MM.1S (cell line): Measurements from ENCODE around the gene RPS4Y1.
"Not testable (repeated sequence)": the region's sequence is repeated elsewhere in the genome, so short reads cannot be mapped to it uniquely, and the experiment has no call there.

ENCODE experiments used
- DNase-seq: peaks from one replicate; pipeline ENCODE4 v3.0.0-alpha.2; 2015
- H2AFZ ChIP-seq: fragments of 300-600 bp; sonication (generic); 2 replicates; pipeline ENCODE4 v1.6.0; 2016; ENCODE audit warnings: antibody characterized with exemption, low read length
- H3F3A ChIP-seq: fragments of 300-600 bp; sonication (generic); 2 replicates; pipeline ENCODE4 v1.6.1; 2016; ENCODE audit warnings: mild to moderate bottlenecking, antibody characterized with exemption, low read length, moderate library complexity, mixed read lengths; ENCODE audit not compliant: insufficient read depth
- H3K27ac ChIP-seq: fragments of 300-600 bp; sonication (generic); 2 replicates; pipeline ENCODE4 v1.5.1; 2016; ENCODE audit warnings: mild to moderate bottlenecking, low read length
- H3K27me3 ChIP-seq: fragments of 300-600 bp; sonication (generic); replicated peaks from 2 replicates; pipeline ENCODE4 v1.6.0; 2016; ENCODE audit warnings: low read length; ENCODE audit not compliant: insufficient read depth
- H3K36me3 ChIP-seq: fragments of 300-600 bp; sonication (generic); replicated peaks from 2 replicates; pipeline ENCODE4 v1.6.1; 2016; ENCODE audit warnings: mild to moderate bottlenecking, low read length, mixed read lengths; ENCODE audit not compliant: insufficient read depth
- H3K4me1 ChIP-seq: fragments of 300-600 bp; sonication (generic); 2 replicates; pipeline ENCODE4 v1.6.1; 2016; ENCODE audit warnings: low read length, mixed read lengths
- H3K4me2 ChIP-seq: fragments of 300-600 bp; sonication (generic); 2 replicates; pipeline ENCODE4 v1.6.0; 2016; ENCODE audit warnings: low read depth, low read length
- H3K4me3 ChIP-seq: fragments of 300-600 bp; sonication (generic); 2 replicates; pipeline ENCODE4 v1.5.1; 2016; ENCODE audit warnings: low read length, mixed read lengths
- H3K79me2 ChIP-seq: fragments of 300-600 bp; sonication (generic); 2 replicates; pipeline ENCODE4 v1.6.1; 2016; ENCODE audit warnings: mixed run types, low read length, mixed read lengths
- H3K9ac ChIP-seq: fragments of 300-600 bp; sonication (generic); 2 replicates; pipeline ENCODE4 v1.6.1; 2016; ENCODE audit warnings: low read length, mixed read lengths
- H3K9me2 ChIP-seq: fragments of 300-600 bp; sonication (generic); replicated peaks from 2 replicates; pipeline ENCODE4 v1.6.1; 2016; ENCODE audit warnings: mild to moderate bottlenecking, low read length, mixed read lengths; ENCODE audit not compliant: insufficient read depth
- H3K9me3 ChIP-seq: fragments of 300-600 bp; sonication (generic); replicated peaks from 2 replicates; pipeline ENCODE4 v1.6.1; 2016; ENCODE audit warnings: mild to moderate bottlenecking, low read length, mixed read lengths; ENCODE audit not compliant: insufficient read depth
- H4K20me1 ChIP-seq: fragments of 300-600 bp; sonication (generic); 2 replicates; pipeline ENCODE4 v1.6.1; 2016; ENCODE audit warnings: mild to moderate bottlenecking, low read length, moderate library complexity, mixed read lengths; ENCODE audit not compliant: insufficient read depth
- EZH2 ChIP-seq: fragments of 300-600 bp; sonication (generic); optimal IDR thresholded peaks from 2 replicates; pipeline ENCODE3; 2017; ENCODE audit warnings: low read depth, mild to moderate bottlenecking, antibody characterized with exemption, low read length, mixed read lengths
- EZH2phosphoT487 ChIP-seq: fragments of 300-600 bp; sonication (generic); IDR thresholded peaks from 2 replicates; pipeline ENCODE4 v1.6.1; 2018; ENCODE audit warnings: antibody characterized with exemption, low read length
- TF ChIP-seq, protein P1 (sequence below): fragments of 300-600 bp; sonication (generic); IDR thresholded peaks from 2 replicates; pipeline ENCODE4 v1.5.1; 2016; ENCODE audit warnings: antibody characterized with exemption, low read length, mixed read lengths

RPS4Y1 gene

DNA sequence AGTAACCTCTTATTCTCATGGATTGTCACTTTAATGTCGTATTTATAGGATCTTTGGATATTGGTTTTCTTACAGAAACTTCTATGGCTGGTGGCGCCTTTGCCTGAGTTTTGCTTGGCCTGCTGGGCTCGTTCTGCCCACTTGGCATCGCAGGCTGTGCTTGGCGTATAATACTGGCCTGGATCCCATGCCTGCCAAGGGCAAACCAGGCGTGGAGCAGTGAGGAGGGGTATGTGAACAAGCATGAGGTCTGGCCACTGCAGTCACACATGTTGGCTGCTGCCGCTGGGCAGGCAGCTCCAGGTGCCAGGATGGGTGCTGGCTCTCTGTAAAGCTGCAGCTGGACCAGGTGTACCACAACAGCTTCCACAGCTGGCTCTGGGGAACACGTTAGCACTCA lies 26.1 kb downstream of the RPS4Y1 start:
- Histone ChIP-seq H3K36me3 (no peaks in the 10 kb centered on the region), H3K9ac (no peak overlapping the region), H3K27me3 (no peaks in the 10 kb centered on the region), H3F3A (no peaks in the 10 kb centered on the region), H3K9me3 (no peaks in the 10 kb centered on the region), H3K4me1 (no peaks in the 10 kb centered on the region), H3K79me2 (no peaks in the 10 kb centered on the region), H4K20me1 (no peaks in the 10 kb centered on the region), H2AFZ (no peak overlapping the region), H3K27ac (no peak overlapping the region), H3K4me2 (no peak overlapping the region), H3K4me3 (no peak overlapping the region), H3K9me2 (no peaks in the 10 kb centered on the region)
- TF ChIP-seq, protein P1, sequence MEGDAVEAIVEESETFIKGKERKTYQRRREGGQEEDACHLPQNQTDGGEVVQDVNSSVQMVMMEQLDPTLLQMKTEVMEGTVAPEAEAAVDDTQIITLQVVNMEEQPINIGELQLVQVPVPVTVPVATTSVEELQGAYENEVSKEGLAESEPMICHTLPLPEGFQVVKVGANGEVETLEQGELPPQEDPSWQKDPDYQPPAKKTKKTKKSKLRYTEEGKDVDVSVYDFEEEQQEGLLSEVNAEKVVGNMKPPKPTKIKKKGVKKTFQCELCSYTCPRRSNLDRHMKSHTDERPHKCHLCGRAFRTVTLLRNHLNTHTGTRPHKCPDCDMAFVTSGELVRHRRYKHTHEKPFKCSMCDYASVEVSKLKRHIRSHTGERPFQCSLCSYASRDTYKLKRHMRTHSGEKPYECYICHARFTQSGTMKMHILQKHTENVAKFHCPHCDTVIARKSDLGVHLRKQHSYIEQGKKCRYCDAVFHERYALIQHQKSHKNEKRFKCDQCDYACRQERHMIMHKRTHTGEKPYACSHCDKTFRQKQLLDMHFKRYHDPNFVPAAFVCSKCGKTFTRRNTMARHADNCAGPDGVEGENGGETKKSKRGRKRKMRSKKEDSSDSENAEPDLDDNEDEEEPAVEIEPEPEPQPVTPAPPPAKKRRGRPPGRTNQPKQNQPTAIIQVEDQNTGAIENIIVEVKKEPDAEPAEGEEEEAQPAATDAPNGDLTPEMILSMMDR: no peak
- TF ChIP-seq EZH2phosphoT487: no peak
- no peak for TF ChIP-seq EZH2
- no peak for DNase-seq

DNA sequence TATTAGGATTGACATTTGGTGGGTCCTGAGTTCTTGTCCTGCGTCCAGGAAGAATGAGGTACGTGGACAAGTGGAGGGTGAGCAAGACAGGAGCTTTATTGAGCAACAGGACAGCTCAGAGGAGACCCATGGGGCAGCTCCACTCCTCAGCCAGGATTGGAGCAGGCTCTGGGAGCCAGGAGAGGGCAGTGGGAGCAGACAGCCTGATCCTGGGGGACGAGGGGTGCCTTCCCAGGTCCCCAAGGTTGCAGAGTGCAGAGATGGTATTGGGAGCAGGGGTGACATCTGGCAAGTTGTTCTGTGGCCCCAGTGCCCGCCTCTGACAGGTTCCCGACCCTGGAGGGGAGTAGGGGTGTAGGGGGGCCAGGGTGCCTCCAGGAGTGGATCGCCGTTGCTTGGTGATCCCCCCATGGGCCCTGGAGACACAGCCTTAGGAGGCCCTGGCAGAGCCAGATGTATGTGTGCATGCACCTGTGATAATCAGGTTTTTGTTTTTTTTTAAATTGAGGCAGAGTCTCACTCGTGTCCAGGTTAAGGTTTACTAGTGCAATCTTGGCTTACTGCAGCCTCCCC lies 26.7 kb downstream of the RPS4Y1 start:
- Histone ChIP-seq H4K20me1 (no peaks in the 10 kb centered on the region), H3F3A (no peaks in the 10 kb centered on the region), H3K9me3 (no peaks in the 10 kb centered on the region), H3K4me2 (no peak overlapping the region), H3K9ac (no peak overlapping the region), H2AFZ (no peak overlapping the region), H3K4me3 (no peak overlapping the region), H3K79me2 (no peaks in the 10 kb centered on the region), H3K27ac (no peak overlapping the region), H3K9me2 (no peaks in the 10 kb centered on the region), H3K4me1 (no peaks in the 10 kb centered on the region), H3K36me3 (no peaks in the 10 kb centered on the region), H3K27me3 (no peaks in the 10 kb centered on the region)
- TF ChIP-seq, protein P1: no peak
- TF ChIP-seq EZH2phosphoT487 (no peak), EZH2 (no peak)
- DNase-seq: no peak

DNA sequence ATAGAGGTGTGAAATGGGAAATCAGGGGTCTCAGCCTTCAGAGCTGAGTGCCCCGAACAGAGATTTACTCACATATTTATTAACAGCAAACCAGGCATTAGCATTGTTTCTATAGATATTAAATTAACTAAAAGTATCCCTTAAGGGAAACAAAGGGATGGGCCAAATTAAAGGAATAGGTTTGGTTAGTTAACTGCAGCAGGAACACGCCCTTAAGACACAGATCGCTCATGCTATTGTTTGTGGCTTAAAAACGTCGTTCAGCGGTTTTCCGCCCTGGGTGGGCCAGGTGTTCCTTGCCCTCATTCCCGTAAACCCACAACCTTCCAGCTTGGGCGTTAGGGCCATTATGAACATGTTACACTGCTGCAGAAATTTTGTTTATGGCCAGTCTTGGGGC lies 30.8 kb downstream of the RPS4Y1 start:
- H3K9me3 ChIP-seq, H3K9me2 ChIP-seq, H3K4me3 ChIP-seq, H3K27me3 ChIP-seq, H3K79me2 ChIP-seq, H3K36me3 ChIP-seq, H3K27ac ChIP-seq, H3K9ac ChIP-seq, H4K20me1 ChIP-seq, H3K4me2 ChIP-seq, H3F3A ChIP-seq, DNase-seq, H2AFZ ChIP-seq, H3K4me1 ChIP-seq: not testable (repeated sequence)

DNA sequence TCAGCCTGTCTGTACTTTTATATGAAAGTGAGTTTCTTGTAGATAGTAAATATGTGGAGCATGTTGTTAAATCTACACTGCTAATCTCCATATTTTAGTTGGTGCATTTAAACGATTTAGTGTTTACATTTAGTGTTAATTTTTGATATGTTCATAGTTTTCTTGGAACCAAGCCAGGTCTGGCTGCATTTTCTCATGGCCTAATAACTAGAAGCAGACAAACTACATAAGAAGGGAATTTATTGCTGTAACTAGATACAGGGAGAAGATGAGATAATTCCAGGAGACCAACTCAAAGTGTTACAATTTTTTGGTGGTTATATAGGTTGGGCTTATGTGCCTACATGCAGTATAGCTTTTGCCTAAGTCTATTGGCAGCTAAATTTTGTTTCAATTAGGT lies 32.8 kb downstream of the RPS4Y1 start:
- Histone ChIP-seq H4K20me1 (no peaks in the 10 kb centered on the region), H2AFZ (no peak overlapping the region), H3K27me3 (no peaks in the 10 kb centered on the region), H3K36me3 (no peaks in the 10 kb centered on the region), H3K4me3 (no peak overlapping the region), H3K9me2 (no peaks in the 10 kb centered on the region), H3F3A (no peaks in the 10 kb centered on the region), H3K27ac (no peak overlapping the region), H3K9me3 (no peaks in the 10 kb centered on the region), H3K4me2 (no peak overlapping the region), H3K9ac (no peak overlapping the region), H3K4me1 (no peaks in the 10 kb centered on the region), H3K79me2 (no peaks in the 10 kb centered on the region)
- DNase-seq: no peak
- TF ChIP-seq EZH2 (no peak), EZH2phosphoT487 (no peak)
- TF ChIP-seq, protein P1: no peak
